ENCODE data around the gene FFAR4.

The FFAR4 gene

DNA sequence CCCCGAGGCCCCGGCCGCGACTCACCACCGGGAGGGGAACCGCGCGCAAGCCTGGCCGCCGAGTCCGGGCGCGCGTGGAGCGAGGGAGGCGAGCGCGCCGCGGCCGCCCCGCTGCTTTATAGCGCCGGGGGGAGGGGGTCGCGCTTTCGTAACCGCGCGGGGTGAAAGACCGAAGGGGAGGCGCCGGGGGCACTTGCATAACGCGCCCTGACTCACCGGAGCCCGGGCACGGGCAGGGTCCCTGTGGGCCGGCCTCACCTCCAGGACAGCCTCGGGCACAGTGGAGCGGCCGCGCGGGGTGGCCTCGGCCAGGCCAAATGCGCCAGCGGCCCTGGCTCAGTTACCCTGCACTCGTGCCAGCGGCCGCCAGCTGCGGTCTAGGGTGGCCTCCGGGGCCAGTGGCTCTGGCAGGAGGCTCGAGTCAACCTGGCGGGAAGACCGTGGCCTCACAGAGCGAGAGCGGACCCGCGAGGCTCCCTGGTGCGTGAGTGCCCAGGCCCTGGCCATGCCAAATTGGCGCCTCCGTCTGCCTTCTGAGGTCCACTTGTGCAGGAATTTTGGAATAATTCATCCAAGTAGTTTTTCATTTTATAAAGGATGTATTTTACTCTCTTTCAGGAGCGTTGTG is 34.8 kb downstream of the FFAR4 start, which contains the start of gene RBP4:
RBP4 (minus strand) TSS at position 90 of the 628 bp plus-strand sequence. CDS start 207 bp downstream, outside the sequence.
- DNase-seq = no peak

DNA sequence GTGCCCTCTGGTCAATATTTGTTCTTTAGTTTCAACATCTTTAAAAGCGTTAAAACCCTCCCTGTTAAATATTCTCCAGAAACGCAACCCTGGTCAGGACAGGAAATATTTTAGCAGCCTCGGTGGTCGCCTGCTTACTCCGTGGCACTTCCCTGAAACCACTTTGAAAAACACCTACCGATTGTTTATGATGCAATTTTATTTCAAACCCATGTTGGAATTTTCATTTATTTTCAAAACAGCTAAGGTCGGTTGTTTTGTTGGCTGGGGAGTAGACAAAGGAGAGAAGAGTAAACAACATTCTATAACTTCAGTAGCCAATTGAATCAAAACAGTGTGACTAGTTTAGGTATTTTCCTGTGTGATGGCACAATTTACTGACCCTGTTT is 35.3 kb downstream of the FFAR4 start:
- no peak for DNase-seq

DNA sequence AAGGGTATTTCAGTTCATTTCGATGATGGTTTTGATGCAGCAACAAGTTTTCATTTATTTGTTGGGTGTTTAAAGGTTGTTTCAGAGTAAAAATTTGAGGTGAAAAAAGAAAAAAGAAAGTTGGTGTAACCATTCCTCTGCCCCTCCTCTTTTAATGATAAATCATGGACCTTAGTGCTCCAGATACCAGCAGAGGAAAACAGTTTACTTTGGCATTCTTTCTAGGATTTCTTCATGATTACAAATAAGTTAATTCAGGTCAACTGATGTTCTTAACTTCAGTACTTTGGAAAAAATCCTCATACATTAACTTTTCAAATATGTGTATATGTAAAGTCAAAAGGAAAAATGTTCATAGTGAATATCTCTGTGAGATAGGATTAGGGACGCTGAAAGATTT is 36.6 kb downstream of the FFAR4 start:
- no peak for DNase-seq

DNA sequence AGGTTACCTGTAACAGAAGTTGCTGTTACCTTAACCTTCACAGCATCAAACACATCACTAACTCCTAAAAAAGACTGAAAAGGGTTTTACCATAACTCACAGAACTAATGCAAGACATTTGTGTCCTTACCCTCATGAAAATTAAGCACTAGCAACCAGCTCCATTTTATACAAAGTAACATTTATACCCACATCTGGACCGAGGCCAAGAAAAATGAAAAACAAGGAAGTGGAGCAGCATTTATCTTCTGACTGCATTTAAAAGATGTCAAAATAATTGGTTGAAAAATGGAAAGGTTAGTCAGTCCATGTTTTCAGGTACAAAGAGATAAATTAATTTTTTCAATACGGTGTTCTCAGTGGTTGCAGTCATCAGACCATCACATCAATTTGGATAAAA is 37.7 kb downstream of the FFAR4 start:
- no peak for DNase-seq

DNA sequence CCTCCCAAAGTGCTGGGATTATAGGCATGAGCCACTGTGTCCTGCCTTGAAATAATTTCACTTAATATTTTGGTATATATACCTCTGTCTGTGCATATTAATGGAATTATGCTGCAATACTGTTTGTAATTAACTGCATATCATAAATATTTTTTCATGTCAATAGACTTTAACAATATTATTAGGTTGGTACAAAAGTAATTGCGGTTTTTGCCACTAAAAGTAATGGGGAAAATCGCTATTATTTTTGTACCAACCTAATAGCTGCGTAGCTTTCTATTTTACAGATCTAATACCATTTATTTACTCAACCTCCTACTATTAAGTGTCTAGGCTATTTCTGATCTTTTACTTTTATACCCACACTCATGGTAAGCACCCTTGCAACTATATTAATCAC is 42.0 kb downstream of the FFAR4 start:
- no peak for DNase-seq

DNA sequence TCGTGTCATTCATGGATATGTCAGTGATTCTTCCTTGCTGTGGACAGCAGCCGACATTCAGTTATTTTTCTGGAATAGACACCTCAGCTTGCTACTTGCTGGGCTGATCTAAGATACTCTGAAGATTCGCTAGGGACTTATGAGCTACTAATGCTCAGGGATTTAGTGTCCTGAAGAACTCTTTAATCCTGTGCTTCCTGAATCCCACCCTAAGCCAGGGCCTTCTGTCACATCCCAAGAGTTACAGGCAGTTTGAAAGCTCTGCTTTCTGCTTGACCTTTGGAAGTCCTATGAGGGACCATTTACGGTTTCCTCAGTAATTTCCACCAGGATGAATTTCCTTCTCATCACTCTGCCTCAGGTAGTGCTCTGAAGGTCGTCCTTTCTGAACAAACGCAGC is 45.8 kb downstream of the FFAR4 start, which contains the start of gene PDE6C:
PDE6C (plus strand) TSS at position 227 of the 400 bp plus-strand sequence. CDS start 189 bp downstream, outside the sequence.
- DNase-seq = no peak

DNA sequence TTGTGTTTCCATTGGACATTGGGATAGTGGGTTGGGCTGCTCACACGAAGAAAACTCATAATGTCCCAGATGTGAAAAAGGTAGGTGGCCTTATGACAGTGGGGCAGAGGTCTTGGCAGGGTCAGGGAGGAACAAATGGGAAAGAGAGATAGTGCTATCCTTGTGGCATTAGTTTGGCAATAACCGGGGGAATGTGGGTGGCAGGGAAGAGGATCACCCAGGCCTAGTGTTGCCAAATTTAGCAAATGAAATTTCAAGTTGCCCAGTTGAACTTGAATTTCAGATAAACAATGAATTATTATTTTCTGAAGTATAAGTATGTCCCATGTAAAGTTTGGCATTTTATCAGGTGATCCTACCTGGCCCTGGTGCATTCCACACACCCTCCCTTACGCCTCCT is 46.7 kb downstream of the FFAR4 start:
- no peak for DNase-seq

DNA sequence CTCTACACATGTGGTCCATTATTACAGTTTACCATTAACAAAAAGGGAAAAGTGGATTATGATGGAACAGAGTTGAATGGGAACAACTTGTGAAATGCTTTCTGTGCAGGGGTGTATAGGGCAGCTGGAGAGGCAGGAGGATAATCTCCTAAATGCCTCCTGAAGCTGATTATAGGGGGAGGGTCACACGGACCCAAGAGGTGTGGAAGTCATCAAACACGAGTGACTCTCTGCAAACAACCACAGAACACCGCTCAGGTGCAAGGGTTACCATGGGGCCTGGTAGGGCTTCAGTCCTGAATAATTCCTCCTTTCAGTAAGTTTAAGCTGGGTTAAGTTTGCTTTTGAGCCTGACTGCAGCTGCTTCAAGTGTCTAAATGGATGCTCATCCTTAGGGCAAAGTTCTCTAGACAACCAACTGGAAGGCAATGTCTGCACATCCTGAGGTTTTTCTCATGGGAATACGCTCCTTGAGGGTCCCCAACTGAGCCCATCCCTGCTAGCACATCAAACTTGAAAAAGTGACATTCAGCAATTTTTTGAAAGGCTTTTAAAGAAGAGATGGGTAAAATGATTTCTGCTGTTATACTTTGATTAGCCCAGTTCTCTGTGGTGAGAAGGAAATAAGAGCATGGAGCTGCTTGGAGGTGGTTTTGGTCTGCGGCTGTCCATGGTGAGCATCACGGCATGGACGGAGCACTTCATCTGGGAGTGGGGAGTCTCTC is 47.8 kb downstream of the FFAR4 start:
- no peak for DNase-seq

DNA sequence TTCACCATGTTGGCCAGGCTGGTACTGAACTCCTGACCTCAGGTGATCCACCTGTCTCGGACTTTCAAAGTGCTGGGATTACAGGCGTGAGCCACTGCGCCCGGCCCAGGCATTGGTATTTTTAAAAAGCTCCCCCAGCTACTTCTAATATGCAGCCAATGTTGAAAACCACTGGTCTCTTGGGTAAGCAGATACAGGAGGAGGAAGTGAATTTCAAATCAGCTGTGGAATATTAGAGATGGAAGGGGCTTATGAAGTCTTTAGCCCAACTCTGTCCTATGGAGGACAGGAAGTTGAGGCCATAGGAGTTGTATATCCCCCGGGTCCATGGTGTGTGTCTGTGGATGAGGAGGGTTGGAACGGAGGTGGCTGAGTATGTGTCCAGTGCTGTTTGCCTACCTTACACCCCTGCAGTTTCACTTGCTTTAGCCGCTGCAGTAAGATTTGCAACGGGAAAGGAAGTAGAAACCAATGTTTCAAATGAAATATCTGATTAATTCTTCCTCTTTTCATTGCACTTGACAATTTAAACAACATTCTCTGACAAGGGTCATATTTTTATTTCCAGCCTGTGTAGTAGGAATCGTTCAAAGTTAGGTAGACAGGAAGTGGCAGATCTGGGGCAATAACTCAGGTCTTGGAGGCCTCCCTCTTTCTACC is 49.2 kb downstream of the FFAR4 start:
- peak; percentile 40 for DNase-seq

DNA sequence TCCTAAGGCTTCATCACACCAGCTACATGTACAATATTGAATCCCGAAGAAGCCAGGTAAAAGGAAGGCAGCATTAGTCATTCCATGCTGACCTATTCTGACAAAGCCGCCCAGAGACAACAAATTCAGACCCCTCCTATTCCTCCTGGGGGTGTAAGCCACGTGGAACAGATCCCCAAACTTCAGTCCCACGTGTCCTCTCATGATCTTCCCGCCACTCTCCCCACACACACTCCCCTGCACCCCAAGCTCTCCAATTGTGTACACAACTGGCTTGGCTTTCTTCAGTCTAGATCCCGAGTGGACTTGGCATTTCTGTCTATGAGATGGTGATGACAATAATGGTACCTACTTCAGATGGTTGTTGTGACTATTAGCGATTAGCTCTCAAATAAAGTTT is 54.5 kb downstream of the FFAR4 start:
- no peak for DNase-seq

DNA sequence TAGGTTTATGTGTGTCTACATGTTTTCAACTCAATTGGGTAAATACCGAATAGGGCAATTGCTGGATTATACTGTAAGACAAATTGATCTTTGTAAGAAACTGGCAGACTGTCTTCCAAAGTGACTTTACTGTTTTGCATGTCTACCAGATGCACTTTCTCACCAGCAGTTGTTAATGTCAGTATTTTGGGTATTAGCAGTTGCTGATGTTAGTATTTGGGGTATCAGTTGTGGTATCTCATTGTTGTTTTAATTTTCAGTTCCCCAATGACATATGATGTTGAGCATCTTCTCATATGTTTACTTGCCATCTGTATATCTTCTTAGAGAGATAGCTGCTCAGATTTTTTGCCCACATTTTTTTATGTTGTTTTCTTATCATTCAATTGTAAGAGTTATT is 56.5 kb downstream of the FFAR4 start:
- DNase-seq = no peak

DNA sequence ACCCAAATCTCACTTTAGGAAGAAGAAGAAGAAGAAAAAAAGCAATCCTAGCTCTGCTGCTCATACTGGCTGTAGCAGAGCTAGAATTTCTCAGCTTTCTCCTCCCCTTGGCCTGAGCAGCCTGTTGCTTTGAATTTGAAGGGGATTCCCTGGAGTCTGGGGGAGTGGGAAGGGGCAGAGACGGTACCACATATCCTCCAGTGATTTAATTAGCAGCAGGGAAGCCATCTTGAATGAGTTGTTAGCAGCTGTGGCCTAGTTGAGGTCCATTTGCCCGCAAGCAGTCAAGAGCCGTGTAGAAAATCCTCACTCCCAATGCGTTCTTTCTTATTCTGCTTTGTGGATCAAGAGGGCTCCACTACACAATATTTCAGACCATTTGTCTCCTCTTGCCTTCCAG is 62.4 kb downstream of the FFAR4 start:
- no peak for DNase-seq

DNA sequence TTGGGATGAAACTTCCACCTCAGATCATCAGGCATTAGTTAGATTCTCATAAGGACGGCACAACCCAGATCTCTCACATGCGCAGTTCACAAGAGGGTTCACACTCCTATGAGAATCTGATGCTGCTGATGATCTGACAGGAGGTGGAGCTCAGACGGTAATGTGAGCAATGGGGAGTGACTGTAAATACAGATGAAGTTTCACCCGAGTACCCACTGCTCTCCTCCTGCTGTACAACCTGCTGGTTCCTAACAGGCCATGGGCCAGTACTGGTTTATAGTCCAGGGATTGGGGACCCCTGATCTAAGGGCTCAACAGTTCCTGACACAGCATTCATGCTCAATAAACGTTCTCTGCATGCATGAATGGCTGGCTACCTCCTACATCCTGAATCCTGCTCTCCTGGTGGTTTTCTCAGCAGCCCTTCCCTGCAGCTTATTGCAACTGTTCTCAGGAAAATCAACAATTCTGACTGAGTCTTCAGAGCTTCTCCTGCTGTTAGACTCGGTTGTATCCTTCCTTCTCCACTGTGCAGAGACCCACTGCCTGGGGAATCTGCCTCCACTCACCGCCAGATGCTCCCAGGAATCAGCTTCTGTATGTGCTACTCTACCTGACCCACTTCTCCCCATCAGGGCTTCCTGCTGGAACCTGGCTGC is 63.3 kb downstream of the FFAR4 start:
- DNase-seq = no peak

DNA sequence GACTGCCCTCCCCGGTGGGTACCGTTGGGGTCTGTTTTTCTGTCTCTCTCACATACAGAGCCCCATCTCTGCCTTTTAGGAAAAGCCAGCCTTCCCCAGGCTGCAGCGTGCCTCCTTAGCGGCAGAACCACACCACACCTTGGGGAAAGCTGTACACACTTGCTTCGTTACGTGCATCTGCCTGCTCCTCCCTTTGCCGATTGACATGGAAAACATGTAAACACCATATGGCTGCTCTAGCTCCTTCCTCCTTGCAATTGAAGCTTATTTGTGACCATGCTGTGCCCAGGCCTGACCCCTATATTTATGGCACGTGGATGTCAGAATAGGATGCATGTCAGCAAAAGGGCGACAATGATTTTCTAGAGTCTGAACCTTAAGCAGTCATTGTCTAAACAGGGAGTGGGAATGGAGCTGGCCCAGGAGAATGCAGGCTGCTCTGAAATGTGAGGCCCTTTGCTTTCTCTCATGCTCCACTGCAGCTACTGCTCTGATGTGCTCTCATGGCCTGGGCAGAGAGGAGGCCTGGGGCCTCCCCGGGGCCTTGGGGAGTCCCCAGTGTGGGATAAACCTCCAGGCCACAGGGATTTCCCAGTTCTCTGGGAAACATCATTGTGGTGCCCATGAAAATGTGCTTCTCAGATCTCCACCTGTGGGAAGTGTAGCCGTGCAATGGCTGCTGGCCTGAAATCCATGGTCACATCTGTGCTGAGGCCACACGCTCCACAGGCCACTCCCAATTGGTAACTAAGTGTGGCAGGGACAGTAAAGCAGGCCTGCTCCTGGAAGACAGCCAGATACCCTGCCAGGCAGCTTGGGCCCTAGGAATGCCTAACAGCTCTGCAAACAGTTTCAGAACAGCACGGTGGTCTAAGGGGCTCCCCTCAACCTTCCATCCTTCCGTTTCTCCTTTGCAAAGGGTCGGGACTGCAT is 64.4 kb downstream of the FFAR4 start:
- DNase-seq = no peak
